Pancreas (tissue), 10 donors: ENCODE results near the gene GDPD4. TPM values are rescaled to one million over a fixed set of nuclear protein-coding genes. Genes with fewer than 3 reads are reported as not detected.

Source experiments
- ATAC-seq, 4 donors: fragments of 200-7000 bp; cut with Tn5 transposase; one replicate each; pipeline versions ENCODE4 v1.8.0 to v1.9.1; 2020; ENCODE audit warnings: mild to moderate bottlenecking in 4 of 4, moderate library complexity in 4 of 4
- DNase-seq, 6 donors: peaks; one replicate each; pipeline ENCODE4 v3.0.0-alpha.2; 2020
- FAIRE-seq: peaks from 2 replicates; lab custom pipeline; 2012; peaks lifted over from hg19 to GRCh38; lab: Jason Lieb, UNC
- H3K27ac ChIP-seq, 4 donors: fragments of 200-600 bp; sonication (generic); 1 replicate in 3 of 4; 2 replicates in 1 of 4; pipeline versions ENCODE4 v1.5.0 to v1.8.0; 2020
- H3K27me3 ChIP-seq, 4 donors: fragments of 200-600 bp; one replicate each; pipeline ENCODE4 v1.8.0; 2021
- H3K36me3 ChIP-seq, 3 donors: fragments of 200-600 bp; sonication (generic) in 1 of 3; one replicate each; pipeline versions ENCODE4 v1.5.0 to v1.8.0; 2020 to 2021
- H3K4me1 ChIP-seq, 3 donors: fragments of 200-600 bp; one replicate each; pipeline ENCODE4 v1.8.0; 2021
- H3K4me3 ChIP-seq, 4 donors: fragments of 200-600 bp; sonication (generic) in 2 of 4; one replicate each; pipeline versions ENCODE4 v1.5.0 to v1.8.0; 2020 to 2021
- H3K9me3 ChIP-seq, 4 donors: fragments of 200-600 bp; one replicate each; pipeline ENCODE4 v1.8.0; 2021
- WGBS, 2 donors: extraction: QIAGEN DNeasy Blood & Tissue Kit; methylation state at CpG; one replicate each; pipeline ENCODE4 v1.1.7; 2013; 5-methylcytosine and 5-hydroxymethylcytosine counted together
- intact Hi-C, 3 donors: fragments of 100-400 bp; cut with DNase I; formaldehyde crosslinking; loops; one replicate each; pipeline versions ENCODE4 v1.11.1 to v1.14.2; 2022
- polyA plus RNA-seq, 2 donors: library from polyadenylated mRNA; stranded (reverse); fragments of 200-250 nt; gene quantifications; one replicate each; pipeline ENCODE4 v1.2.3, GENCODE V29; 2013
- total RNA-seq, 6 donors: library from RNA; stranded (reverse); fragmentation: NEBNext Ultra II Directional in 4 of 6; extraction: Animal tissue kit (Norgen Biotek cat#: 25700) in 4 of 6; gene quantifications; one replicate each; pipeline versions ENCODE4 v1.2.1 to v1.2.4, GENCODE V29; 2021 to 2023
- TF ChIP-seq, protein P1 (sequence below), 4 donors: fragments of 200-600 bp; sonication (generic) in 3 of 4; IDR thresholded peaks; one replicate each; pipeline versions ENCODE4 v1.5.0 to v1.8.0; 2021; ENCODE audit warnings: antibody characterized with exemption in 4 of 4
- donor health status: healthy with polysubstance abuse.
- donor health status: DM: no; HTN: no; CAD: no; lungs with moderate emphysema.
- donor health status: DM: no; HTN: no; CAD: no.
- donor health status: control.
- donor health status: control.
- donor health status: Bipolar disorder and iron deficiency.
- donor health status: DM: yes; HTN: yes; CAD: no.
- donor health status: DM: no; HTN: no; CAD: no.
- donor health status: DM: no; HTN: no; CAD: no.
- donor health status: DM: yes; HTN: yes; CAD: no.

GDPD4 gene
- total and polyA plus RNA-seq, 8 donors: not detected

GRCh38 chr11:77191823-77192495 is 109.5 kb downstream of the GDPD4 start:
- H3K4me1 ChIP-seq: no peaks in the 10 kb centered on the region
- peak; percentile 77 to 93 (median 90) for DNase-seq
- H3K27me3 ChIP-seq: no peaks in the 10 kb centered on the region
- no peaks in the 10 kb centered on the region for H3K36me3 ChIP-seq
- peak overlapping the region in 2 of 4 donors; percentile 26 to 36 for H3K4me3 ChIP-seq
- intact Hi-C loops: loop anchor here in 1 of 3 donors (5.0 to 10.0 kb wide), 2 partner anchors 360 to 433 kb away; no protein-coding TSS in a partner anchor
- peak; percentile 89 to 95 (median 92) for ATAC-seq
- H3K27ac ChIP-seq: peak overlapping the region in 1 of 4 donors; percentile 52
- TF ChIP-seq, protein P1, sequence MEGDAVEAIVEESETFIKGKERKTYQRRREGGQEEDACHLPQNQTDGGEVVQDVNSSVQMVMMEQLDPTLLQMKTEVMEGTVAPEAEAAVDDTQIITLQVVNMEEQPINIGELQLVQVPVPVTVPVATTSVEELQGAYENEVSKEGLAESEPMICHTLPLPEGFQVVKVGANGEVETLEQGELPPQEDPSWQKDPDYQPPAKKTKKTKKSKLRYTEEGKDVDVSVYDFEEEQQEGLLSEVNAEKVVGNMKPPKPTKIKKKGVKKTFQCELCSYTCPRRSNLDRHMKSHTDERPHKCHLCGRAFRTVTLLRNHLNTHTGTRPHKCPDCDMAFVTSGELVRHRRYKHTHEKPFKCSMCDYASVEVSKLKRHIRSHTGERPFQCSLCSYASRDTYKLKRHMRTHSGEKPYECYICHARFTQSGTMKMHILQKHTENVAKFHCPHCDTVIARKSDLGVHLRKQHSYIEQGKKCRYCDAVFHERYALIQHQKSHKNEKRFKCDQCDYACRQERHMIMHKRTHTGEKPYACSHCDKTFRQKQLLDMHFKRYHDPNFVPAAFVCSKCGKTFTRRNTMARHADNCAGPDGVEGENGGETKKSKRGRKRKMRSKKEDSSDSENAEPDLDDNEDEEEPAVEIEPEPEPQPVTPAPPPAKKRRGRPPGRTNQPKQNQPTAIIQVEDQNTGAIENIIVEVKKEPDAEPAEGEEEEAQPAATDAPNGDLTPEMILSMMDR (IDR thresholded peaks at IDR 0.05): peak; percentile 52 to 73 (median 69)
- no peaks in the 10 kb centered on the region for H3K9me3 ChIP-seq
- WGBS, 2 donors: 26 to 33% methylated on average over 27 of the region's 27 CpGs
- FAIRE-seq: no peak

DNA sequence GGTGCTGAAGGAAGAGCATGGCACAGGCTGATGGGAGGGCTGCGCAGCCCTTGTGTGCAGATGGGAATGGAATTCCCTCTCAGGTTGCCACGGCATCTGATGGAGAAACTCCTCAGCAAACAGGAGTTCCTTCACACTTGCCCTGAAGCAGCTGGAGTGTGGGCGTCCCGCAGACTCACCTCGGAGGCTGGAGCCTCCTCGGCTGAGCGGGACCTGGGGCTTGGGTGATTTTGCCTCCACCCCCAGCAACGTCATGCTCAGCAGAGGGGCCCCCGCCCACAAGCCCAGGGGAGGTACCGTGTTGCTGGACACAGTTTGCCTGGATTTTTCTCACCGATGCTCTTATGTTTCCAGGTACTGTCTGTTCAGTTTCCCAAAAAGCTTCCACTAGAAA is 110.1 kb downstream of the GDPD4 start:
- TF ChIP-seq, protein P1 (IDR thresholded peaks at IDR 0.05): no peak
- intact Hi-C loops: loop anchor here in 1 of 3 donors (5.0 to 10.0 kb wide), 2 partner anchors 361 to 433 kb away; no protein-coding TSS in a partner anchor
- Histone ChIP-seq H3K27ac (peak overlapping the region in 1 of 4 donors; percentile 52), H3K4me3 (peak overlapping the region in 2 of 4 donors; percentile 26 to 36), H3K9me3 (no peaks in the 10 kb centered on the region), H3K4me1 (no peaks in the 10 kb centered on the region), H3K36me3 (no peaks in the 10 kb centered on the region), H3K27me3 (no peaks in the 10 kb centered on the region)
- WGBS, 2 donors: 66 to 92% methylated on average over 11 of the region's 11 CpGs
- ATAC-seq: peak; percentile 6 to 51 (median 14)
- DNase-seq: peak in 1 of 6 donors; percentile 56
- no peak for FAIRE-seq

- whole genome bisulfite sequencing, 2 donors: 90 to 98% methylated on average over 21 of the region's 21 CpGs
- Histone ChIP-seq H3K27ac (no peak overlapping the region), H3K27me3 (no peaks in the 10 kb centered on the region), H3K4me1 (no peaks in the 10 kb centered on the region), H3K4me3 (no peak overlapping the region), H3K9me3 (no peaks in the 10 kb centered on the region), H3K36me3 (no peaks in the 10 kb centered on the region)
- intact Hi-C loops: loop anchor here in 1 of 3 donors (5.0 to 10.0 kb wide), 2 partner anchors 362 to 434 kb away; no protein-coding TSS in a partner anchor
- no peak for FAIRE-seq
- peak in 1 of 6 donors; percentile 53 for DNase-seq
- no peak for ATAC-seq
- TF ChIP-seq, protein P1 (IDR thresholded peaks at IDR 0.05): no peak
Measured at GRCh38 chr11:77190331-77191075, 111.0 kb downstream of the GDPD4 start.

GRCh38 chr11:77189588-77190210 is 111.8 kb downstream of the GDPD4 start:
- Histone ChIP-seq H3K27ac (no peak overlapping the region), H3K36me3 (no peaks in the 10 kb centered on the region), H3K9me3 (no peaks in the 10 kb centered on the region), H3K4me1 (no peaks in the 10 kb centered on the region), H3K4me3 (no peak overlapping the region), H3K27me3 (no peaks in the 10 kb centered on the region)
- 94 to 95% methylated on average over 28 of the region's 28 CpGs for WGBS, 2 donors
- intact Hi-C loops: loop anchor here in 1 of 3 donors (5.0 to 10.0 kb wide), 3 partner anchors 145 to 435 kb away; no protein-coding TSS in a partner anchor
- TF ChIP-seq, protein P1 (IDR thresholded peaks at IDR 0.05): no peak
- ATAC-seq: no peak
- DNase-seq: peak in 1 of 6 donors; percentile 75
- FAIRE-seq: no peak
